HepG2 (cell line): ENCODE data around the gene HMGB4. TPM values are rescaled to one million over a fixed set of nuclear protein-coding genes. Genes with fewer than 3 reads are reported as not detected.

Experiments used
- ATAC-seq: fragments of 200-7000 bp; cut with Tn5 transposase; 3 replicates; pipeline ENCODE4 v1.9.1; 2020; ENCODE audit warnings: mild to moderate bottlenecking, moderate library complexity
- BruUV-seq: library from RNA; stranded (reverse); fragments of 400-500 nt; replicated peaks from 2 replicates; lab custom pipeline; 2021; lab: Mats Ljungman, UMichigan
- CTCF ChIA-PET: fragments of 300-600 bp; formaldehyde crosslinking; extraction: SDS; loops from one replicate; lab custom pipeline; 2021; ENCODE audit warnings: low total read pairs, inconsistent platforms, low intra/inter-chr PET ratio; lab: Yijun Ruan, JAX
- POLR2A ChIA-PET: fragments of 350-600 bp; sonication (Branson Sonifier 250); formaldehyde crosslinking; loops from one replicate; lab custom pipeline; 2020; ENCODE audit warnings: antibody characterized with exemption, inconsistent platforms; lab: Yijun Ruan, JAX
- DNase-seq: peaks from one replicate; pipeline ENCODE4 v3.0.0-alpha.2; 2015; ENCODE audit warnings: low spot score
- FAIRE-seq: peaks from 3 replicates; lab custom pipeline; 2011; peaks lifted over from hg19 to GRCh38; lab: Jason Lieb, UNC
- H2AFZ ChIP-seq: one replicate; pipeline ENCODE4 v1.6.1; 2011; ENCODE audit warnings: low read length, inconsistent platforms
- H3K27ac ChIP-seq: fragments of 300-600 bp; 3 replicates; pipeline ENCODE4 v1.8.0; 2011; ENCODE audit warnings: mixed run types, mild to moderate bottlenecking, mixed read lengths, low read length, inconsistent platforms; ENCODE audit not compliant: insufficient read depth; ENCODE audit errors: extremely low read length
- H3K27me3 ChIP-seq, 2 experiments: fragments of 200-600 bp in 1 of 2; 2 replicates in 1 of 2; 3 replicates in 1 of 2; pipeline versions ENCODE4 v1.6.0 to v1.8.0; 2011; ENCODE audit warnings: low read length in 2 of 2, mild to moderate bottlenecking in 2 of 2, moderate library complexity in 2 of 2, inconsistent platforms in 1 of 2; ENCODE audit not compliant: insufficient read depth in 2 of 2, control insufficient read depth in 1 of 2
- H3K36me3 ChIP-seq, 2 experiments: fragments of 200-600 bp in 1 of 2; replicated peaks in 1 of 2; 2 replicates in 1 of 2; 3 replicates in 1 of 2; pipeline versions ENCODE4 v1.5.1 to v1.8.0; 2011; ENCODE audit warnings: low read length in 2 of 2, inconsistent platforms in 1 of 2; ENCODE audit not compliant: insufficient read depth in 2 of 2, control insufficient read depth in 1 of 2
- H3K4me1 ChIP-seq: 2 replicates; pipeline ENCODE4 v1.5.1; 2012; ENCODE audit warnings: low read length, inconsistent platforms; ENCODE audit not compliant: insufficient read depth
- H3K4me2 ChIP-seq: 2 replicates; pipeline ENCODE4 v1.6.0; 2011; ENCODE audit warnings: low read depth, low read length, inconsistent platforms
- H3K4me3 ChIP-seq, 3 experiments: fragments of 200-600 bp in 1 of 3; sonication (generic), shearing (Covaris generic) in 1 of 3; replicated peaks in 1 of 3; 2 replicates each; pipeline ENCODE4 v1.5.1; 2011 to 2016; ENCODE audit warnings: low read length in 3 of 3, inconsistent platforms in 2 of 3, low read depth in 2 of 3, mild to moderate bottlenecking in 2 of 3, control low read depth in 1 of 3, mixed read lengths in 1 of 3; ENCODE audit not compliant: insufficient read depth in 1 of 3
- H3K79me2 ChIP-seq: one replicate; pipeline ENCODE4 v1.6.1; 2011; ENCODE audit warnings: low read length, inconsistent platforms; ENCODE audit not compliant: insufficient read depth
- H3K9ac ChIP-seq: 2 replicates; pipeline ENCODE4 v1.6.0; 2011; ENCODE audit warnings: mild to moderate bottlenecking, low read depth, low read length, inconsistent platforms; ENCODE audit not compliant: insufficient read depth
- H3K9me3 ChIP-seq: 2 replicates; pipeline ENCODE4 v1.5.1; 2012; ENCODE audit warnings: mild to moderate bottlenecking, low read length
- H4K20me1 ChIP-seq: 2 replicates; pipeline ENCODE4 v1.6.0; 2011; ENCODE audit warnings: inconsistent platforms, mild to moderate bottlenecking, low read length, moderate library complexity; ENCODE audit not compliant: insufficient read depth
- IKZF4 ChIP-seq: sonication (generic); formaldehyde crosslinking; IDR thresholded peaks from 2 replicates; pipeline ENCODE4 v1.5.1; 2020; ENCODE audit warnings: borderline replicate concordance, mild to moderate bottlenecking, low read depth, missing genetic modification reagents; ENCODE audit errors: not compliant biosample characterization
- IRF1 ChIP-seq: sonication (generic); formaldehyde crosslinking; IDR thresholded peaks from 2 replicates; pipeline ENCODE4 v1.4.0; 2020; ENCODE audit warnings: low read depth, mild to moderate bottlenecking, missing genetic modification reagents
- MEIS1 ChIP-seq: sonication (generic); formaldehyde crosslinking; IDR thresholded peaks from 2 replicates; pipeline ENCODE4 v1.9.0; 2021; ENCODE audit warnings: mild to moderate bottlenecking, missing genetic modification reagents, moderate library complexity, borderline replicate concordance
- PAX8 ChIP-seq: sonication (generic); formaldehyde crosslinking; IDR thresholded peaks from 2 replicates; pipeline ENCODE4 v1.8.0; 2022; ENCODE audit warnings: mild to moderate bottlenecking, missing genetic modification reagents, borderline replicate concordance
- PHB2 ChIP-seq: fragments of 450-650 bp; IDR thresholded peaks from 2 replicates; pipeline ENCODE4 v1.6.1; 2018; ENCODE audit not compliant: partially characterized antibody
- REXO4 ChIP-seq: sonication (generic); formaldehyde crosslinking; IDR thresholded peaks from 2 replicates; pipeline ENCODE4 v1.8.0; 2022; ENCODE audit warnings: missing genetic modification reagents, mild to moderate bottlenecking, borderline replicate concordance
- RFX1 ChIP-seq: fragments of 450-650 bp; IDR thresholded peaks from 2 replicates; pipeline ENCODE4 v1.6.1; 2017
- TFDP2 ChIP-seq: sonication (generic); formaldehyde crosslinking; IDR thresholded peaks from 2 replicates; pipeline ENCODE4 v1.4.0; 2020; ENCODE audit warnings: missing genetic modification reagents
- ZBTB39 ChIP-seq: sonication (generic); formaldehyde crosslinking; IDR thresholded peaks from 2 replicates; pipeline ENCODE4 v1.5.0; 2020; ENCODE audit warnings: missing genetic modification reagents
- ZFAT ChIP-seq: sonication (generic); formaldehyde crosslinking; conservative IDR thresholded peaks from 2 replicates; pipeline ENCODE4 v1.8.1; 2023; ENCODE audit warnings: missing genetic modification reagents, inconsistent platforms
- ZNF335 ChIP-seq: sonication (generic); formaldehyde crosslinking; IDR thresholded peaks from 2 replicates; pipeline ENCODE4 v1.4.0; 2020; ENCODE audit warnings: missing genetic modification reagents
- ZNF503 ChIP-seq: sonication (generic); formaldehyde crosslinking; IDR thresholded peaks from 2 replicates; pipeline ENCODE4 v1.4.0; 2020; ENCODE audit warnings: missing genetic modification reagents
- WGBS: methylation state at CpG from one replicate; pipeline ENCODE4 v1.1.6; 2017; ENCODE audit warnings: low lambda C conversion rate; 5-methylcytosine and 5-hydroxymethylcytosine counted together
- in situ Hi-C: cut with HindIII; loops from 2 replicates; pipeline ENCODE4 v1.10.0; 2017; ENCODE audit warnings: low pct_unique_long_range_greater_than_20kb; ENCODE audit not compliant: extremely low pct_ligation_motif_present
- intact Hi-C: fragments of 100-400 bp; cut with micrococcal nuclease; formaldehyde crosslinking; loops from one replicate; pipeline ENCODE4 v1.10.0; 2022; ENCODE audit not compliant: unreplicated experiment
- polyA plus RNA-seq, 8 experiments: library from polyadenylated mRNA; depleted of rRNA in 3 of 8; stranded (reverse) in 7 of 8; unstranded in 1 of 8; fragments of >200 nt; fragmentation: Illumina TruSeq in 4 of 8; extraction: Trizol in 4 of 8; gene quantifications; 2 replicates each; pipeline versions ENCODE4 v1.2.1 to v1.2.3, GENCODE V29; 2011 to 2016; ENCODE audit warnings: low read depth in 4 of 8, missing spikeins in 1 of 8, mixed read lengths in 1 of 8; ENCODE audit not compliant: insufficient read depth in 1 of 8
- total RNA-seq, 5 experiments: library from RNA; depleted of rRNA; stranded (reverse); fragments of >200 nt; fragmentation: Illumina TruSeq; extraction: Trizol; gene quantifications; 2 replicates each; pipeline ENCODE4 v1.2.3, GENCODE V29; 2016; ENCODE audit warnings: low read depth in 1 of 5

Gene HMGB4
- total and polyA plus RNA-seq, 2 of the 13 experiments (the other 11 are each of a cell fraction or from before 2014, with no cell fraction given), result not detected

- Histone ChIP-seq H3K27ac (no peak overlapping the region), H3K79me2 (no peaks in the 10 kb centered on the region), H3K4me2 (no peak overlapping the region), H3K36me3 (no peaks in the 10 kb centered on the region), H3K4me3 (no peak overlapping the region), H3K9ac (no peak overlapping the region), H3K27me3 (peaks cover 0 to 3% of the 10 kb centered on the region in 2 experiments; a peak in 1 of 5 replicates), H3K9me3 (no peaks in the 10 kb centered on the region), H4K20me1 (no peaks in the 10 kb centered on the region), H2AFZ (no peak overlapping the region)
- no peak for ATAC-seq
- POLR2A ChIA-PET, result no interaction called here
- in situ Hi-C loops, result no loop called here
- no TSS peak for BruUV-seq
- CTCF ChIA-PET, result no interaction called here
- WGBS, result 23% methylated on average over 7 of the region's 7 CpGs
- FAIRE-seq, result no peak
- no peak for DNase-seq
- TF ChIP-seq IKZF4 (CRISPR knock-in tag), result no peak
- TF ChIP-seq IRF1 (CRISPR knock-in tag), result no peak
- no peak for TF ChIP-seq ZBTB39 (CRISPR knock-in tag)
- TF ChIP-seq ZNF503 (CRISPR knock-in tag), result no peak
- no peak for TF ChIP-seq PAX8 (CRISPR knock-in tag)
- TF ChIP-seq PHB2, result no peak
- TF ChIP-seq MEIS1, result no peak
- no peak for TF ChIP-seq ZNF335 (CRISPR knock-in tag)
- no peak for TF ChIP-seq TFDP2 (CRISPR knock-in tag)
- TF ChIP-seq RFX1, result no peak
- TF ChIP-seq REXO4 (CRISPR knock-in tag), result no peak
- TF ChIP-seq ZFAT, result no peak
- TF ChIP-seq, all 625 proteins: peak for 0
- H3K4me1 ChIP-seq, result no peaks in the 10 kb centered on the region
- intact Hi-C loops, result no loop called here
These were observed 44.0 kb upstream of the HMGB4 start for GRCh38 chr1:33819913-33820311.
